Bronchial epithelial cell (primary cell): ENCODE measurements around the gene MYRIP. TPM values are rescaled to one million over a fixed set of nuclear protein-coding genes. Genes with fewer than 3 reads are reported as not detected.

Experiments
- DNase-seq: peaks from one replicate; pipeline ENCODE4 v3.0.0-alpha.2; 2010; ENCODE audit warnings: low read depth
- FAIRE-seq: peaks from 2 replicates; lab custom pipeline; 2011; peaks lifted over from hg19 to GRCh38; lab: Jason Lieb, UNC
- H3K27me3 ChIP-seq: 2 replicates; pipeline ENCODE4 v1.5.1; 2011; ENCODE audit warnings: low read length; ENCODE audit not compliant: control insufficient read depth, insufficient read depth
- H3K36me3 ChIP-seq: 2 replicates; pipeline ENCODE4 v1.5.1; 2011; ENCODE audit warnings: low read length; ENCODE audit not compliant: control insufficient read depth, insufficient read depth
- H3K4me3 ChIP-seq: 2 replicates; pipeline ENCODE4 v1.5.1; 2011; ENCODE audit warnings: mild to moderate bottlenecking, low read depth, low read length, control low read depth
- total RNA-seq: library from RNA; depleted of rRNA; stranded (reverse); fragments of >200 nt; gene quantifications from 2 replicates; pipeline ENCODE4 v1.2.1, GENCODE V29; 2014
- TF ChIP-seq, protein P1 (sequence below): IDR thresholded peaks from 2 replicates; pipeline ENCODE4 v1.5.1; 2011; ENCODE audit warnings: mild to moderate bottlenecking, moderate library complexity, low read length, control low read depth, inconsistent platforms; ENCODE audit not compliant: insufficient read depth, severe bottlenecking

The MYRIP gene
- total RNA-seq, 1 donor from 2014 or later = not detected

DNA sequence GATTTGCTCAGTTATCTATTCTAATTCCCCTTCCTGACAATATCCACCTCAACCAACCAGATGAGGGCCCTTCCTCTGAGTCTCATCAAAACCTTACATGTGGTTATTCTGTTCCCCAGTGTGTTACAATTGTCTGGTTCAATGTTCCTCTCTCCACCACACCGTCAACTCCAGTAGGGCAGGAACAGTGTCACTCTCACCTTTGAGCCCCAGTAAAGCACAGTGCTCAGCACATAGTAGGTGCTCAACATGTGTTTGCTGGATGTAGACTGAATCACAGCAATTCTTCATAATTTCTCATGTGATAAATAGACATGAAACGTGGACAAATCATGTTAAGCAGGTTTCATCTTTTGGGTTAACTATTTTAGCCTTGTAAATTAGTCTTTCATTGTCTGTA is 397.1 kb downstream of the MYRIP start:
- H3K27me3 ChIP-seq = no peaks in the 10 kb centered on the region
- TF ChIP-seq, protein P1, sequence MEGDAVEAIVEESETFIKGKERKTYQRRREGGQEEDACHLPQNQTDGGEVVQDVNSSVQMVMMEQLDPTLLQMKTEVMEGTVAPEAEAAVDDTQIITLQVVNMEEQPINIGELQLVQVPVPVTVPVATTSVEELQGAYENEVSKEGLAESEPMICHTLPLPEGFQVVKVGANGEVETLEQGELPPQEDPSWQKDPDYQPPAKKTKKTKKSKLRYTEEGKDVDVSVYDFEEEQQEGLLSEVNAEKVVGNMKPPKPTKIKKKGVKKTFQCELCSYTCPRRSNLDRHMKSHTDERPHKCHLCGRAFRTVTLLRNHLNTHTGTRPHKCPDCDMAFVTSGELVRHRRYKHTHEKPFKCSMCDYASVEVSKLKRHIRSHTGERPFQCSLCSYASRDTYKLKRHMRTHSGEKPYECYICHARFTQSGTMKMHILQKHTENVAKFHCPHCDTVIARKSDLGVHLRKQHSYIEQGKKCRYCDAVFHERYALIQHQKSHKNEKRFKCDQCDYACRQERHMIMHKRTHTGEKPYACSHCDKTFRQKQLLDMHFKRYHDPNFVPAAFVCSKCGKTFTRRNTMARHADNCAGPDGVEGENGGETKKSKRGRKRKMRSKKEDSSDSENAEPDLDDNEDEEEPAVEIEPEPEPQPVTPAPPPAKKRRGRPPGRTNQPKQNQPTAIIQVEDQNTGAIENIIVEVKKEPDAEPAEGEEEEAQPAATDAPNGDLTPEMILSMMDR = no peak
- H3K4me3 ChIP-seq = no peak overlapping the region
- DNase-seq = no peak
- no peaks in the 10 kb centered on the region for H3K36me3 ChIP-seq
- FAIRE-seq = no peak

DNA sequence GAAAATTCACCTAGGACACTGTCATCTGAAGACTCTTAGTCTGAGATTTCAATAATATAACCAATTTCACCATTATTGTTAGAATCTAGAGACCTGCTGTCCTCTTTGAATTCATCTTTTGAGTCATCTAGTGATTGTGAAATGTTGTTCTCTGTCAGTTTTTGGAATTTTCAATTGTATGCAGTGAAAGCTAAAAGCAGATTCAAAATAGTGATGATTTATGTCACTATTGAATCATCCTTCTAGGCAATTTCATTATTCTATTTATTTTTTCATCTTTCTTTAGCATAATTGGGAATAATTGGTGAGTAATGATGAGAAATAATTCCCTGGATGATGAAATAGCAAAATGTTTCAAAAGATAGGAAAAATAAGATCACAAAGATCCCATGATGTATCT is 398.4 kb downstream of the MYRIP start:
- H3K27me3 ChIP-seq = no peaks in the 10 kb centered on the region
- no peak for FAIRE-seq
- no peaks in the 10 kb centered on the region for H3K36me3 ChIP-seq
- no peak overlapping the region for H3K4me3 ChIP-seq
- TF ChIP-seq, protein P1 = no peak
- DNase-seq = peak; percentile 39

DNA sequence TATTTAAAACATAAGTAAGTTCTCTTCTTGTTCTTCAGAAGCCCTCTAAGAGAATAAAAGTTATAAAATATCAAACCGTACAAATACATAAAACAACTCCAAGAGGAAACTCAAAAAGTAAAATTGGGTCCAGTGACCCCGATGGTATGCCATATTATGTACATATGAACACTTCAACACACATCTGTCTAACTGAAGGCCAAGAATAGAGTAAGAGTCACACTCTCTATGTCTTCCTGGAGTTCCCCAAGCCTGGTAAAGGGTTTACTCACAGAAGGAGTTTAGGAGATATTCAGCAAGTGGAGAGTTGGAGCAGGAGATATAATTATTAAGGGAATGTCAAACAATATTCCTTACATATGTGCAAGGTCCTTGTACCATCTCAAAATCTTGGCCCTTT is 398.8 kb downstream of the MYRIP start:
- FAIRE-seq (no peak), DNase-seq (no peak)
- TF ChIP-seq, protein P1 = no peak
- Histone ChIP-seq H3K4me3 (no peak overlapping the region), H3K36me3 (no peaks in the 10 kb centered on the region), H3K27me3 (no peaks in the 10 kb centered on the region)

DNA sequence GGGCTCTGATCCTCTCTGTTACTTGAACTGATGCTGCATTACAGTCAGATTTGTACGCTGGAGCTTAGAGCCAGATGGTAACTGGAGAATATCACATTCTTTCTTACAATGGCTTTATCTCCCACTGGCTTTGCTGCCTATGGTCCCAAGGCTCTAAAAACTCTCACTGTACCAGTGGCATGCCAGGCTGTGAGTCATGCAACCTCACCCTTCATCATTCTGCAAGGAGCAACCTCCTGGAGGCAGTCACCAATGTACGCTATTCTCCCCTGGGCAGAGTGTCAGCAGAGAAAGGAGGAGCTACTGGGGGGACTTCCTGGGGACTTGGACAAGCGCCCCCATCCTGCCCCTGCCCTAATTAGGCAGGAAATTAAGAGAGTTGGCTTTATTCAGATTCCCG is 402.2 kb downstream of the MYRIP start:
- FAIRE-seq = no peak
- H3K27me3 ChIP-seq = no peaks in the 10 kb centered on the region
- H3K4me3 ChIP-seq = no peak overlapping the region
- peak; percentile 55 for DNase-seq
- H3K36me3 ChIP-seq = no peaks in the 10 kb centered on the region
- TF ChIP-seq, protein P1 = no peak

DNA sequence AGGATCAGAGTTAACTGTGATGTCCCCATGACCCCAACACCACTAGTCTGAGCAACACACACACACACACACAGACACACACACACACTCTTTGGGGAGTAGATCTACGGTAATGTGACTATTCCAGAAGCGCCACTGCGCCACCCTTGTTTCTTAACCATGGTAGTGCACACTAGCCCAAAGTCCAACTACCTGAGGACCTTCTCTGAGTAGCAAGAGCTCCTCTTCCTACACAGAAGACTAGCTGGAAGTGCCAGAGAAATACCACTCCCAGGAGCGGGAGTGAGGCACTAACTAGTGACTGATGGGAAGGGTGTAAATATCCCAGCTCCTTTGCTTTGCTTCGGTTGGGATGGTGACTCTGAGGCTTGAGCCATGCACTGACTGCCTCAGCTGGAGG is 404.1 kb downstream of the MYRIP start:
- FAIRE-seq = peak; percentile 72
- H3K36me3 ChIP-seq = no peaks in the 10 kb centered on the region
- no peaks in the 10 kb centered on the region for H3K27me3 ChIP-seq
- TF ChIP-seq, protein P1 = no peak
- DNase-seq = no peak
- no peak overlapping the region for H3K4me3 ChIP-seq

DNA sequence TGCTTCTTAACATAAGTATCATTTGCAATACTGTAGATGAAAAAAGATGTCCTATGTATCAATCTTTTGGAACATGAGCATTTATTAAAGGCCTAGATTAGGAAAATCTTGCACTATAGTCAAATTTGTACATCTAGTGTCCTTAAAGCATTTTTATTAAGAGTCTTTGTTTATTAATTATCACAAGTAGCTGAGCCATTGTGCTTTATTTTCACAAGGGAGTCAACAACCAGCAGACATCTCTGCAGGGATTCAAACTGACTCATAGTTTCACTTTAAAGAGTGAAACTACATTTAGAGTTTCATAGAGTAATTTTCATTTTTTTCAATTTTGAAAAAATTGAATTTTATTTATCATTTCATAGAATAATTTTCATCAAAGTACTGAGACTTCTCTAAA is 405.6 kb downstream of the MYRIP start:
- FAIRE-seq (no peak), DNase-seq (no peak)
- no peak overlapping the region for H3K4me3 ChIP-seq
- TF ChIP-seq, protein P1 = no peak
- no peaks in the 10 kb centered on the region for H3K36me3 ChIP-seq
- H3K27me3 ChIP-seq = no peaks in the 10 kb centered on the region
